HG02981 (cell line): ENCODE data around the gene LINC01488.

ENCODE experiments used
- ATAC-seq: cut with Tn5 transposase; IDR thresholded peaks from one replicate; pipeline ENCODE4 v1.9.1; 2021; ENCODE audit warnings: mild to moderate bottlenecking, moderate library complexity; ENCODE audit not compliant: unreplicated experiment

Gene LINC01488

GRCh38 chr11:69444381-69445130 is 36.9 kb upstream of the LINC01488 start:
- no peak for ATAC-seq

- no peak for ATAC-seq
Measured at GRCh38 chr11:69445131-69445470, 36.4 kb upstream of the LINC01488 start.

- no peak for ATAC-seq
Measured at GRCh38 chr11:69446108-69446507, 35.4 kb upstream of the LINC01488 start.

- no peak for ATAC-seq
Measured at GRCh38 chr11:69447786-69448185, 33.7 kb upstream of the LINC01488 start.

GRCh38 chr11:69448471-69449284 is 32.8 kb upstream of the LINC01488 start:
- ATAC-seq: no peak

- no peak for ATAC-seq
Measured at GRCh38 chr11:69449320-69450063, 32.0 kb upstream of the LINC01488 start.

GRCh38 chr11:69450064-69450856 is 31.2 kb upstream of the LINC01488 start:
- ATAC-seq: no peak

GRCh38 chr11:69450857-69451220 is 30.6 kb upstream of the LINC01488 start:
- ATAC-seq: no peak

- ATAC-seq: no peak
Measured at GRCh38 chr11:69451289-69451688, 30.2 kb upstream of the LINC01488 start.

- ATAC-seq: no peak
Measured at GRCh38 chr11:69452206-69452987, 29.1 kb upstream of the LINC01488 start.

GRCh38 chr11:69453151-69453550 is 28.3 kb upstream of the LINC01488 start:
- no peak for ATAC-seq

- no peak for ATAC-seq
Measured at GRCh38 chr11:69454018-69454417, 27.4 kb upstream of the LINC01488 start.

GRCh38 chr11:69455969-69456368 is 25.5 kb upstream of the LINC01488 start:
- ATAC-seq: no peak

GRCh38 chr11:69456712-69457111 is 24.8 kb upstream of the LINC01488 start:
- no peak for ATAC-seq

GRCh38 chr11:69459848-69460539 is 21.5 kb upstream of the LINC01488 start:
- no peak for ATAC-seq

- ATAC-seq: no peak
Measured at GRCh38 chr11:69460540-69461257, 20.8 kb upstream of the LINC01488 start.

GRCh38 chr11:69461272-69461962 is 20.0 kb upstream of the LINC01488 start:
- no peak for ATAC-seq
